Upper lobe of right lung (tissue), 1 donor: ENCODE measurements around the gene RTP3. TPM values are rescaled to one million over a fixed set of nuclear protein-coding genes. Genes with fewer than 3 reads are reported as not detected.

Source experiments
- ATAC-seq: fragments of 200-7000 bp; cut with Tn5 transposase; one replicate; pipeline ENCODE4 v1.9.1; 2020; ENCODE audit warnings: mild to moderate bottlenecking, moderate library complexity
- DNase-seq: peaks from one replicate; pipeline ENCODE4 v3.0.0-alpha.2; 2020
- H3K27ac ChIP-seq: fragments of 200-600 bp; one replicate; pipeline ENCODE4 v1.8.0; 2022
- H3K27me3 ChIP-seq: fragments of 200-600 bp; one replicate; pipeline ENCODE4 v1.8.0; 2022; ENCODE audit warnings: mild to moderate bottlenecking
- H3K36me3 ChIP-seq: fragments of 200-600 bp; one replicate; pipeline ENCODE4 v1.8.0; 2022
- H3K4me1 ChIP-seq: fragments of 200-600 bp; one replicate; pipeline ENCODE4 v1.8.0; 2022
- H3K4me3 ChIP-seq: fragments of 200-600 bp; one replicate; pipeline ENCODE4 v1.8.0; 2022; ENCODE audit warnings: mild to moderate bottlenecking
- H3K9me3 ChIP-seq: fragments of 200-600 bp; one replicate; pipeline ENCODE4 v1.8.0; 2022
- intact Hi-C: fragments of 100-400 bp; cut with DNase I; formaldehyde crosslinking; loops from one replicate; pipeline ENCODE4 v1.11.0; 2022
- long read RNA-seq: library from polyadenylated mRNA; unstranded; transcript quantifications from one replicate; pipeline ENCODE4 v2.0.0, GENCODE V29; 2021
- total RNA-seq: library from RNA; stranded (reverse); fragmentation: NEBNext Ultra II Directional; extraction: Animal tissue kit (Norgen Biotek cat#: 25700); gene quantifications from one replicate; pipeline ENCODE4 v1.2.1, GENCODE V29; 2021
- TF ChIP-seq, protein P1 (sequence below): fragments of 200-600 bp; IDR thresholded peaks from one replicate; pipeline ENCODE4 v1.8.0; 2022; ENCODE audit warnings: antibody characterized with exemption
- donor health status: DM: no; HTN: yes; CAD: no; lungs with severe emphysema.

The RTP3 gene
- not detected for total RNA-seq
- long read RNA-seq = 0 reads

DNA sequence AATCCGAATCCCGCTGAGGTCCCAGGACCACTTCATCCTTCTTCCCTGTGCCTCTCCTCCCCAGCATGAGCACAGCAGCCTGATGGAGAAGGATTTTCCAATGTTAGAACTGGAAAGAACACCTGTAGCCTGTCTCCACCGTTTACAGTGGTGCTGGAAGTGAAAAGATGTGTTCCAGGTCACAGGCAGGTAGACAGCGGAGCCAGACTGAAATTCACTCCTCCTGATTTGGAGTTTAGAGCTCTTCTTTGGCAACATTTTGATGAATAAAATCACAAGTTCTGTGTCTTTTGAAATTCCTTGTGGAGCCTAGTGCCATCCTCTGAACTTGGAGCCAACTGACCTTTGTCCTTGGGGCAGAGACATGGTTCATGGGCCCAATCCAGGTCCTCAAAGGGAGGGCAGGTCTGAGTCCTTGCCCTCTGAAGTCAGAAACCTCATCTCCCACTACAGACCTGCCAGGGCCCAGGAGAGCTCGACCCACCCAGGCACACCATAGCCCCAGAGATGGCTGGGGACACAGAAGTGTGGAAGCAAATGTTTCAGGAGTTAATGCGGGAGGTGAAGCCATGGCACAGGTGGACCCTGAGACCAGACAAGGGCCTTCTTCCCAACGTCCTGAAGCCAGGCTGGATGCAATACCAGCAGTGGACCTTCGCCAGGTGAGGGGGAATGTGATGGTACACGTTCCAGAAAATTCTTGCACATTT is at the start of gene RTP3:
RTP3 (plus strand) TSS at position 421 of the 710 bp plus-strand sequence; CDS start at position 508, 87 bp downstream.
- TF ChIP-seq, protein P1, sequence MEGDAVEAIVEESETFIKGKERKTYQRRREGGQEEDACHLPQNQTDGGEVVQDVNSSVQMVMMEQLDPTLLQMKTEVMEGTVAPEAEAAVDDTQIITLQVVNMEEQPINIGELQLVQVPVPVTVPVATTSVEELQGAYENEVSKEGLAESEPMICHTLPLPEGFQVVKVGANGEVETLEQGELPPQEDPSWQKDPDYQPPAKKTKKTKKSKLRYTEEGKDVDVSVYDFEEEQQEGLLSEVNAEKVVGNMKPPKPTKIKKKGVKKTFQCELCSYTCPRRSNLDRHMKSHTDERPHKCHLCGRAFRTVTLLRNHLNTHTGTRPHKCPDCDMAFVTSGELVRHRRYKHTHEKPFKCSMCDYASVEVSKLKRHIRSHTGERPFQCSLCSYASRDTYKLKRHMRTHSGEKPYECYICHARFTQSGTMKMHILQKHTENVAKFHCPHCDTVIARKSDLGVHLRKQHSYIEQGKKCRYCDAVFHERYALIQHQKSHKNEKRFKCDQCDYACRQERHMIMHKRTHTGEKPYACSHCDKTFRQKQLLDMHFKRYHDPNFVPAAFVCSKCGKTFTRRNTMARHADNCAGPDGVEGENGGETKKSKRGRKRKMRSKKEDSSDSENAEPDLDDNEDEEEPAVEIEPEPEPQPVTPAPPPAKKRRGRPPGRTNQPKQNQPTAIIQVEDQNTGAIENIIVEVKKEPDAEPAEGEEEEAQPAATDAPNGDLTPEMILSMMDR = no peak
- intact Hi-C loops = loop anchor here (10.0 kb wide), 1 partner anchor 127 kb away; no protein-coding TSS in a partner anchor
- peaks cover 4% of the 10 kb centered on the region for H3K4me1 ChIP-seq
- H3K4me3 ChIP-seq = no peak within 1 kb of the TSS
- H3K36me3 ChIP-seq = no peaks in the 10 kb centered on the region
- H3K27me3 ChIP-seq = no peaks in the 10 kb centered on the region
- ATAC-seq (no peak), DNase-seq (no peak)
- no peak within 1 kb of the TSS for H3K27ac ChIP-seq
- H3K9me3 ChIP-seq = no peaks in the 10 kb centered on the region

DNA sequence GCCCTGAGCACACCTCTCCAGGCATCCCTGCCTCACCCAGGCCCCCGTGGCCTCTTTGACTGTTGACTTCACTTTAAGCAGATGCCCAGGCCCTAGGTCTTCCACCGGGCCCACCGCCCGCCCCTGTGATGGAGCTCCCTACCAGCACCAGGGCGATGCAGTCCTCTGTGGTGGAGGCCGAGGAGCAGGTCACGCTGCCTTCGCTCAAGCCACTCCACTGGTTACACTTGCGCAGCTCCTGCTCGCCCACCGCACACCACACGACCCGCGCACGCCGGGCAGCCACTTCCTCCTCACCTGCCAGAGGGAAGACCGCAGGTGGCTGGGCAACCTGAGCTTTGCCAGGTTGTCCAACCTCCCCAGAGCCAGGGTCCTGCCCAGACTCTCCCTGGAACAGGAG is 49.1 kb upstream of the RTP3 start:
- no peaks in the 10 kb centered on the region for H3K36me3 ChIP-seq
- H3K9me3 ChIP-seq = no peaks in the 10 kb centered on the region
- H3K27ac ChIP-seq = no peak overlapping the region
- H3K27me3 ChIP-seq = no peaks in the 10 kb centered on the region
- TF ChIP-seq, protein P1 = no peak
- DNase-seq (no peak), ATAC-seq (no peak)
- intact Hi-C loops = no loop called here
- H3K4me3 ChIP-seq = no peak overlapping the region
- no peaks in the 10 kb centered on the region for H3K4me1 ChIP-seq

DNA sequence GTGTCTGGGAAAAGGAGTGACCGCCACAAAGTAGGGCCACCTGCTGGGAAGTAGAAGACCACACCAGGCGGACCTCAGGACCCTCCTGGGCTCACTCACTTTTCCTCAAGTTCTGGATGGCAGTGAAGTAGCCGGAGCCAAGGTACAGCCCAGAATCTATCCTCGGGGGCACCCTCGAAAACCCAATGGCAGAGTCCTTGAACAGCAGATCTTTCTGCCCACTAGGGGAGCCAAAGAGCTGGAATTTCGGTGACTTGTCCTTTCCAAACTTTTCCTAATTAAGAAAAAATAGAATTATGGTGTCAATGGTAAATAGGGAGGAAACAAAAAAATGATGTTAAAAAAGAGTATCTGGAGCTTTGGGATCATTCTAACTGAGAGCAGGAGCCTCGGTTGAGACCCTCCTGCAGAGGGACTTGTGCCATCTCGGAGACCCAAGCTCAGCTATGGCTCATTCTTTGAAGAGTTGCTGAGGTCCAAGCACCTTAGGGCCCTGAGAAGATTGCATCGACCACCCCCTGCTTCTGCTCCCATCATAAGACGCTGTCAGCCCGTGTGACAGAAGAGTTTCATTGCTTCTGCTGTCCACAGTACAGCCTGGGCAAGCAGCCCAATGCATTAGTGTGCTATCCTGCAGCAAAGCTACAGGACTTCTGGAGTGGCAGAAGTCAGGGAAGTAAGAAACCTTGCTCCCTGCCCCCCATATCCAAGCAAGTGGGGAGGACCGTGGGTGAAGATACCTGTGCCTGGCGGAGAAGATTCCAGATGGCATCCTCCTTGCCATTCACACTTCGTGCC is 47.8 kb upstream of the RTP3 start:
- ATAC-seq (peak; percentile 23), DNase-seq (no peak)
- H3K36me3 ChIP-seq = no peaks in the 10 kb centered on the region
- no peaks in the 10 kb centered on the region for H3K9me3 ChIP-seq
- no peak overlapping the region for H3K27ac ChIP-seq
- intact Hi-C loops = no loop called here
- H3K27me3 ChIP-seq = no peaks in the 10 kb centered on the region
- no peak overlapping the region for H3K4me3 ChIP-seq
- no peaks in the 10 kb centered on the region for H3K4me1 ChIP-seq
- TF ChIP-seq, protein P1 = peak; percentile 61

- H3K4me1 ChIP-seq = no peaks in the 10 kb centered on the region
- H3K27ac ChIP-seq = no peak overlapping the region
- DNase-seq (no peak), ATAC-seq (no peak)
- no peaks in the 10 kb centered on the region for H3K27me3 ChIP-seq
- intact Hi-C loops = no loop called here
- H3K36me3 ChIP-seq = no peaks in the 10 kb centered on the region
- no peak overlapping the region for H3K4me3 ChIP-seq
- H3K9me3 ChIP-seq = no peaks in the 10 kb centered on the region
- TF ChIP-seq, protein P1 = no peak
Measured at GRCh38 chr3:46453526-46454208, 44.1 kb upstream of the RTP3 start.

DNA sequence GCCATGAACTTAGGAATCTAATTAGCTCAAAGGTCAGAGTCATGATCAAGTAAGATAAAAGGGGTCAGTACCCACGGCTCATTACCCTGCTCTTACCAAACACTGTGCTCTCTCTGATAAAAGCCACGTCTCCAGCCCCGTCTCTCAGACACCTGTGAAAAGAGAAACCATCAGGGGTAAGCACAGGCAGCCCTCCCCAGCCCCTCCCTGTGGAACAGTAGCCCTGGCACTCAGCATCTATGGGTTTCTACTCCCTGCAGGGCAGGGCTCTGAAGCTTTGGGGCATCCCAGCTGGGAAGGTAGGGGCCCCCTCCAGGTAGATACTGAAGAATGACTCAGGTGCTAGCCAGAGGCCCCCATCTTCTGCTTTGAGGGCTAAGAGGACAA is 43.6 kb upstream of the RTP3 start:
- Histone ChIP-seq H3K4me3 (no peak overlapping the region), H3K9me3 (no peaks in the 10 kb centered on the region), H3K27ac (no peak overlapping the region), H3K36me3 (no peaks in the 10 kb centered on the region), H3K4me1 (no peaks in the 10 kb centered on the region), H3K27me3 (no peaks in the 10 kb centered on the region)
- TF ChIP-seq, protein P1 = no peak
- intact Hi-C loops = no loop called here
- DNase-seq = no peak
- ATAC-seq = no peak
